ENCODE measurements around the gene PXN.
A peak's percentile ranks its signal among the peaks of the same experiment; 100 is the strongest.
"Not testable (repeated sequence)": the region's sequence is repeated elsewhere in the genome, so short reads cannot be mapped to it uniquely, and the experiment has no call there.

The PXN gene

DNA sequence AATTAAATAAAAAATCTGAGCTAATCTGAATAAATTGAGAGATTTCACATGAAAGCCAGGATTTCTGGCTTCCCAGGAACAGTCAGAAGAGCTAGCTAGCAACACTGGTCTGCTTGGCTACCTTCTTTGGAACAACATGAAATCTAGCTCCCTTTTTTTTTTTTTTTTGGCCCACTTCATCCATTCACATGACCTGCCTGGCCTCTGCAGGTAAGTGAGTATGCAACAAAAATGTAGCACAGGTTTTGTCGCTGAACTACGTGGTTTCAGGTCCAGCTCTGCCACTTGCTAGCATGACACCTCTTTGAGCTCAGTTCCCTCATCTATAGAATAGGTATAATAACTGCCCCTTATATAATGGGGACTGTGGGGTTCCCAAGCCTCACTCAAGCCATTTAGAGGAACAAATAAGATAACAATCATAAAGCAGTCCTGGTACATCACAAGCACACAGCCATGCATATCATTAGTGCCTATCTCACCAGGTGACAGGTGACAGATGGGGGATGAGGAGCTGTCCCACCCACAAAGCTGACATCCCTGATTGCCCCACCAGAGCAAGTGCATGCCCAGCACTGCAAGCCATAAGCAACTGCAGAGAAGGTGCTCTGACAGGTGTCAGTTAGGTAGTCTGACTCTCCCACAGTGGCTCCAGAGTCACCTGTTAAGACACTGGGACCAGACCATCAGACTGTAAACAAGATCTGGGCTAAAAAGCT is 25.6 kb downstream of the PXN start:
- 98 to 100% methylated on average over 2 of the region's 2 CpGs for WGBS, 2 experiments

DNA sequence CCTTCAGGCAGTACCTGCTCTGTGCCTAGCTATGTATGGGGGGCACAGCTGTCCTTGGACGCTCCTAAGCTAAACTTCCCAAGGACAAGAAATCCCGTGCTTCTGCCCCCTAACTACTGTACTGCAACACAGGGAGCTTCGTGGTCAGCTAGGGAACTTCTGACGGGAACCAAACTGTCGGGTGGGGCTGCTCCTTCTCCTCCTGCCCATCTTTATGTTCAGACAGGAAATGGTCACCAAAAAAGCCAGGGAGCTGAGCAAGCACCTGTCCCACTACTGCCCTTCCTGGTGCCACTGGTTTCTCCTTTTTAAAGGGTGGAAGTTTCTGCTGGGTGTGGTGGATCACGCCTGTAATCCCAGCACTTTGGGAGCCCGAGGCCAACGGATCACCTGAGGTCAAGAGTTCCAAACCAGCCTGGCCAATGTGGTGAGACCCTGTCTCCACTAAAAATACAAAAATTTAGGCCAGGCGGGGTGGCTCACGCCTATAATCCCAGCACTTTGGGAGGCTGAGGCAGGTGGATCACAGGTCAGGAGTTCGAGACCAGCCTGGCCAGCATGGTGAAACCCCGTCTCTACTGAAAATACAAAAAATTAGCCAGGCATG is 26.6 kb downstream of the PXN start:
- WGBS, 2 experiments: 89 to 93% methylated on average over 12 of the region's 12 CpGs
- no peaks in the 10 kb centered on the region for H3K27me3 ChIP-seq (ENCODE audit: control insufficient read depth, insufficient read depth, low read length, poor library complexity, severe bottlenecking)
- H3K9me3 ChIP-seq (ENCODE audit: control insufficient read depth, low read length): no peaks in the 10 kb centered on the region
- peaks cover 12% of the 10 kb centered on the region for H3K4me1 ChIP-seq (ENCODE audit: control insufficient read depth, insufficient read depth, low read length)
- no peaks in the 10 kb centered on the region for H3K36me3 ChIP-seq (ENCODE audit: control insufficient read depth, insufficient read depth, low read length)
- H3K27ac ChIP-seq (ENCODE audit: insufficient read depth, low read depth, low read length, poor library complexity, severe bottlenecking): no peak overlapping the region
- H3K4me3 ChIP-seq (ENCODE audit: insufficient read depth, low read depth, low read length): no peak overlapping the region

More for the DNA sequence above, 25.6 kb downstream of the PXN start:
- Histone ChIP-seq H3K4me3 (ENCODE audit: insufficient read depth, low read depth, low read length) (no peak overlapping the region), H3K9me3 (ENCODE audit: control insufficient read depth, low read length) (no peaks in the 10 kb centered on the region), H3K27me3 (ENCODE audit: control insufficient read depth, insufficient read depth, low read length, poor library complexity, severe bottlenecking) (no peaks in the 10 kb centered on the region), H3K36me3 (ENCODE audit: control insufficient read depth, insufficient read depth, low read length) (no peaks in the 10 kb centered on the region), H3K27ac (ENCODE audit: insufficient read depth, low read depth, low read length, poor library complexity, severe bottlenecking) (no peak overlapping the region), H3K4me1 (ENCODE audit: control insufficient read depth, insufficient read depth, low read length) (peaks cover 7% of the 10 kb centered on the region)

DNA sequence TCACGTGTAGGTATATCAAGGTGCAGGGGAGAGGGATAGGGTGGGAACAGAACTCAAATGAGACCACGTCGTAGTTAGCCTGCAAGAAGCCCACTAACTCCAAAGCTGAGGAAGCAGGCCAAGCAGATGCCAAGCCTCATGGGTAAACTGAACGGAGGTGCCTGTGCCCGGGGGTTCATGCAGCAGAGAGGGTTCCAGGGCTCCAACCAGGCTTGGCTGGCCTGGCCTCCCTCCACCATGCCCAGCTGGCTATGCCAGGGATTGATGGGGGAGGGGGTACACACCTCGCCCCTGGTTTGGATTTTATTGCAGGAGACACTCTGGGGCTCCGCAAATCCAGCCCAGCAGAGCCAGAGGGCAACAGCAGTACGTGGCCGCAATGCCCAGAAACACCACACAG is 27.3 kb downstream of the PXN start:
- no peaks in the 10 kb centered on the region for H3K36me3 ChIP-seq (ENCODE audit: control insufficient read depth, insufficient read depth, low read length)
- no peak overlapping the region for H3K4me3 ChIP-seq (ENCODE audit: insufficient read depth, low read depth, low read length)
- H3K27me3 ChIP-seq (ENCODE audit: control insufficient read depth, insufficient read depth, low read length, poor library complexity, severe bottlenecking): no peaks in the 10 kb centered on the region
- no peak overlapping the region for H3K27ac ChIP-seq (ENCODE audit: insufficient read depth, low read depth, low read length, poor library complexity, severe bottlenecking)
- peaks cover 12% of the 10 kb centered on the region for H3K4me1 ChIP-seq (ENCODE audit: control insufficient read depth, insufficient read depth, low read length)
- WGBS, 2 experiments: 90 to 93% methylated on average over 9 of the region's 9 CpGs
- H3K9me3 ChIP-seq (ENCODE audit: control insufficient read depth, low read length): no peaks in the 10 kb centered on the region

DNA sequence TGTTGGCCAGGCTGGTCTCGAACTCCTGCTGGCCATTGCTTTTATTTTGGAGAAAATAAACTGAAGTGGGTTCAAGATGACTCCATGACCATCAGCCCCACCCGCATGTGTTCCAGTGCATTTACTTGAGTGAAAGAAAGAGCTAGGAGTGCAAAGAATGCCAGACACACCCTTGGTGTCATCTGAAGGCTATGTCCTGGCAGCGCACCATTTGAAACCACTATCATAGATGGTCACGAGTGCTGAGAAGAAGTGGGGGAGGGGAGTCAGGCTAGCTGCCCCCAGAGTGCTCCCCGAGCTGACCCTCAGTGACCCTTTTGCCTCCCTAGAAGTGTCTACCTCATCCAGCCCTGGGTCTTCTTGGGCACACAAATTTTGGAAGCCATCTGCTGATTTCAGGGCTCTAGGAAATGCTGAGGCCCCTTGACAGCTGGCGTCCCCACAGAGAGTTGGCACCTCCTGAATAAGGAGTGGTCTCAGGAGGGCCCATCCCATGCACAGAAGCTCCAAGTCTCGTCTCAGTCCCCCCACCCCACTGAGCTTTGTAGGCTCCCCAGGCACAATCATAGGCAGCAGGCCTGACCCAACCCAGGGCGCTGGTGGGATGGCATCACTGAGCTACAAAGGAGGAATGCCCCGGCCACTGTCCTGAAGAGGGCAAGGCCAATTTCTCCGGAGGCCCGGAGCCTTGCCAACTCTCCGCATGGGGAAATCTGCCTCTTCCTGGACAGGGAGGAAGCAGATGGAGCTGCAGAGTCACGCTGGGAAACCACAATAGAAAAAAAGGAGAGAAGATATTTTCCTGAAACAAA is 28.0 kb downstream of the PXN start:
- no peaks in the 10 kb centered on the region for H3K27me3 ChIP-seq (ENCODE audit: control insufficient read depth, insufficient read depth, low read length, poor library complexity, severe bottlenecking)
- H3K4me3 ChIP-seq (ENCODE audit: insufficient read depth, low read depth, low read length): no peak overlapping the region
- WGBS, 2 experiments: 92 to 94% methylated on average over 13 of the region's 13 CpGs
- H3K9me3 ChIP-seq (ENCODE audit: control insufficient read depth, low read length): no peaks in the 10 kb centered on the region
- H3K27ac ChIP-seq (ENCODE audit: insufficient read depth, low read depth, low read length, poor library complexity, severe bottlenecking): no peak overlapping the region
- H3K36me3 ChIP-seq (ENCODE audit: control insufficient read depth, insufficient read depth, low read length): no peaks in the 10 kb centered on the region
- H3K4me1 ChIP-seq (ENCODE audit: control insufficient read depth, insufficient read depth, low read length): peaks cover 17% of the 10 kb centered on the region

DNA sequence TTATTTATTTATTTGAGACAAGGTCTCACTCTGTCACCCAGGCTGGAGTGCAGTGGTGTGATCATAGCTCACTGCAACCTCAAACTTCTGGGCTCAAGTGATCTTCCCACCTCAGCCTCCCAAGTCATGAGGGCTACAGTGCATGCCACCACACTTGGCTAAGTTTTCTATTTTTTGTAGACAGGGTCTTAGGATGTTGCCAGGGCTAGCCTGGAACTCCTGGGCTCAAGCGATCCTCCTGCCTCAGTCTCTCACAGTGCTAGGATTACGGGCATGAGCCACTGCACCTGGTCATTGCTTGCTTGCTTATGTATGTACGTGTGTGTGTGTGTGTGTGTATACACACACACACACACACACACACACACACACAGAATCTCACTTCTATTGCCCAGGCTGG is 28.7 kb downstream of the PXN start:
- peaks cover 24% of the 10 kb centered on the region for H3K4me1 ChIP-seq (ENCODE audit: control insufficient read depth, insufficient read depth, low read length)
- H3K27ac ChIP-seq (ENCODE audit: insufficient read depth, low read depth, low read length, poor library complexity, severe bottlenecking): not testable (repeated sequence)

DNA sequence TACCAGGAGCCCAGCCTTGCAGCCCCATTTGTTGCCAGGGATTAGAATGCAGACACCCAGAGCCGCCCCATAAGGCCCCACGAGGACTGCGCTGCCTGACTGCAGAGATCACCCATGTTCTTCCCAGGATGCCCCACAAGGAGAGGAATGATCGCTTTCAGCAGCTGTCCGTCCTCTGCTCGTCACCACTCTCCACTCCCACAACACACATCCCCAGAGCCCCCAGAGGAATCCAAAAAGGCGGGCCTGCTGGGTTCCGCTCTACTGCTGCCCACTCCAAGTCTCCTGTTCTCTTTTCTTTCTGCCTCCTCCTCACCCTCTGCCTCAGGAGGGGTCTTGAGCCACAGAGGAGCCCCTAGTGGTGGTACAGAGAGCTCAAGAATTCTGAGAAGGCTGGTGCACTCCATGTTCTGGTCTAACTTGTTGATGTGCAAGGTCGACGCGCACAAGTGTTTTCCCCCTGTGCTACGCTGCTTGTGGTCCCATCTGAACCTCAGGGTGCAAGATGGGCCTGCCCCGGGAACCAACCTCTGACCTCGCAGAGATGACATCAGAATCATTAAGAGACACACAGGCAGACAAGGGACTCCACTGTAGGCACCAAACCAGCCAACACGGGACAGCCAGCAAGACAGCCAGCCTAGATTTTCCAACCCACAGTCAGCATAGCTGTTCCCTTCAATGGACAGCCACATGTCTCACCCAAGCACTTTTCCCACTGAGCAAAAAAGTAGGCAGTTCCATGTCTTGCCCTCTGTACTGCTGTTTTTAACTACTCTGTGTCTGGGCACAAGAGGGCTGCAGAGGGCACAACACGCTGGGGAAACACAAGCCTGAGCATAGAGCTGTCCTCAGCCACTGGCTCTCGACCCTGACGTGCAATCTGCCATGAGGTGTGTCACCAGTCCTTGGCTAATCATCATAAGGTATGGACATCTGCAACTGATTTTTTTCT is 29.9 kb downstream of the PXN start:
- no peaks in the 10 kb centered on the region for H3K36me3 ChIP-seq (ENCODE audit: control insufficient read depth, insufficient read depth, low read length)
- H3K27ac ChIP-seq (ENCODE audit: insufficient read depth, low read depth, low read length, poor library complexity, severe bottlenecking): no peak overlapping the region
- H3K9me3 ChIP-seq (ENCODE audit: control insufficient read depth, low read length): no peaks in the 10 kb centered on the region
- 86 to 90% methylated on average over 18 of the region's 18 CpGs for WGBS, 2 experiments
- peaks cover 35% of the 10 kb centered on the region for H3K4me1 ChIP-seq (ENCODE audit: control insufficient read depth, insufficient read depth, low read length)
- no peaks in the 10 kb centered on the region for H3K27me3 ChIP-seq (ENCODE audit: control insufficient read depth, insufficient read depth, low read length, poor library complexity, severe bottlenecking)
- no peak overlapping the region for H3K4me3 ChIP-seq (ENCODE audit: insufficient read depth, low read depth, low read length)

More for the DNA sequence above, 28.7 kb downstream of the PXN start:
- H3K9me3 ChIP-seq (ENCODE audit: control insufficient read depth, low read length); H3K27me3 ChIP-seq (ENCODE audit: control insufficient read depth, insufficient read depth, low read length, poor library complexity, severe bottlenecking); H3K36me3 ChIP-seq (ENCODE audit: control insufficient read depth, insufficient read depth, low read length); H3K4me3 ChIP-seq (ENCODE audit: insufficient read depth, low read depth, low read length): not testable (repeated sequence)
- whole genome bisulfite sequencing, 2 experiments: 98 to 100% methylated on average over 2 of the region's 3 CpGs

DNA sequence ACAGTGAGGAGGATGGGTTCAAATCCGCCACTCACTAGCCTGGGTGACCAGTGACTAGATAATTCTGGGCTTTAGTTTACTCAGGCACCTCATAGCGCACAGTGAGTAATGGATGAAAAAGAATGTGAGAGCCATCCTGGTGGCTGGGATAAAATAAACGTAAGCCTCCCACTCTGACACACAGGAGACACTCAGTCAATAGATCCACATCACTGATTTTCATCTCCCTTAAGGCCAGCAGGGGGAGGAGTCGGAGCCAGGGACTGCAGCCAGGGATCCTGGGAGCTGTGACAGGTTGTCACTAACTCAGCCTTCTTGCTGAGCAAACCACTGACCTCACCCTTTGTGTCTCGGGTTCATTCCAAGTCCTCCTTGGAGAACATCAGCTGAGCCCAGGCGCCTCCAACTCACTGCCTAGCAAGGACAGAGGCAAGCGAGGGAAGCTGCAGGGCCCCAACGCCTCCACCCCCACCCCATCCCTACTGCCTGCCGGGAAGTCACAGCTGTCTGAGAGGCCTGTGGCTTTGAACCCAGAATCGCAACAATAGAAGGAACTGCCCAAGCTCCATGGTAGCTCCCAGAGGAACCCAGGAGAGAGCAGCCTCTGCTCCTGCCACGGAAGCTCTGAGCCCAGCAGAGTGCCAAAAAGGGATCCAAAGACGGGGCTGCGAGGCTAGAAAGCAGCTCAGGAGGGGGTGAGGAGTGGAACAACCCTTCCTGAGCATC is 30.7 kb downstream of the PXN start:
- peaks cover 44% of the 10 kb centered on the region for H3K4me1 ChIP-seq (ENCODE audit: control insufficient read depth, insufficient read depth, low read length)
- H3K27me3 ChIP-seq (ENCODE audit: control insufficient read depth, insufficient read depth, low read length, poor library complexity, severe bottlenecking): no peaks in the 10 kb centered on the region
- WGBS, 2 experiments: 49 to 55% methylated on average over 13 of the region's 13 CpGs
- no peak overlapping the region for H3K4me3 ChIP-seq (ENCODE audit: insufficient read depth, low read depth, low read length)
- H3K36me3 ChIP-seq (ENCODE audit: control insufficient read depth, insufficient read depth, low read length): no peaks in the 10 kb centered on the region
- H3K27ac ChIP-seq (ENCODE audit: insufficient read depth, low read depth, low read length, poor library complexity, severe bottlenecking): peak overlapping the region; percentile 71
- H3K9me3 ChIP-seq (ENCODE audit: control insufficient read depth, low read length): no peaks in the 10 kb centered on the region

DNA sequence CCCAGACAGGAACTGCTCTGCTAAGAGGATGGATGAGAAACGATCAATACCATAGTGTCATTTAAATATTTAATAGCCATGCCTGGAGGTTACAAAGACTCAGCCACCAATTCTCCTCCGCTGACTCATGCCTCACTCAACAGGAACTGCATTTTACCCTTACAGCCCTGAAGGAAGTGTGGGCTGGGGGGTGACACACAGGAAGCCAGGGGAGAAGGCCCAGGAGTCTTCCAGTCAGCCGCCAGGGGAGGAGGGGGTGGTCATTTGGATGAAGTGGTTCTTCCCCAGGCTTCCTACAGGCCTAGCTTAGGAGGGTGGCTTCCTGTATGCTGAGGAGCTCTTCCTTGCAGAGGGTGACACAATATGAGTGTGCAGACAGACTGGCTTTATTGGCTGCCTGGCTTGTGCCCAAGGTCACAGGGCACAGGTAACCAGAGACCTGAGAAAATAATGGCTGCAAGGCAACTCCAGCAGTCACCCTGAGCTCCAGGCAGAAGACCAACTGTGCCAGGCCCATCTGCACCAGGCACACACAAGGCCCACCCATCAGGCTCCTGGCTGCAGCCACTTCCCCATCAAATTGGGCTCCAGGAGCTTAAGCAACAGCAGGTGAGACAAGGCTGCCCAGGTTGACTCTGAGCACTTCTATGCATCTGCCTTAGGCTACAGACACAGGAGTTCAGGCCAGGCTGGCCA is 34.1 kb downstream of the PXN start:
- H3K36me3 ChIP-seq (ENCODE audit: control insufficient read depth, insufficient read depth, low read length): no peaks in the 10 kb centered on the region
- peaks cover 68% of the 10 kb centered on the region for H3K4me1 ChIP-seq (ENCODE audit: control insufficient read depth, insufficient read depth, low read length)
- peak overlapping the region; percentile 86 for H3K27ac ChIP-seq (ENCODE audit: insufficient read depth, low read depth, low read length, poor library complexity, severe bottlenecking)
- H3K27me3 ChIP-seq (ENCODE audit: control insufficient read depth, insufficient read depth, low read length, poor library complexity, severe bottlenecking): no peaks in the 10 kb centered on the region
- no peaks in the 10 kb centered on the region for H3K9me3 ChIP-seq (ENCODE audit: control insufficient read depth, low read length)
- peak overlapping the region; percentile 5 for H3K4me3 ChIP-seq (ENCODE audit: insufficient read depth, low read depth, low read length)
- 50 to 60% methylated on average over 3 of the region's 3 CpGs for WGBS, 2 experiments

DNA sequence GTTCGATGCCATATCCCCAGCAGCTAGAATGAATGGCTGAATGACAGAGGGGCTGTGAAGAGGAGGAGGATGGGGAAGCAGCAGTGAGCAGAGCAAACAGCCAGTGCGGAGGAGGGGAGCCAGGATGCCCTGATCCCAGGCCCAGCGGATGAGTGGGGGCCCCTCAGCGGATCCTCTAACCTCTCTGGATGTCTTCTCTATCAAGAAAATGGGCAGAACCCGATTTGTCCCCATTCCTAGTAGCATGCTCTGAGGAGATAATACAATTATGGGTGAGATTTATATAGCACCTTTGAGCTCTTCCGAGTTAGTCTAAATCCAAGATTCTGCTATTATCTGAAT is 34.6 kb downstream of the PXN start:
- 20 to 31% methylated on average over 6 of the region's 6 CpGs for WGBS, 2 experiments
- Histone ChIP-seq H3K9me3 (ENCODE audit: control insufficient read depth, low read length) (no peaks in the 10 kb centered on the region), H3K36me3 (ENCODE audit: control insufficient read depth, insufficient read depth, low read length) (no peaks in the 10 kb centered on the region), H3K4me1 (ENCODE audit: control insufficient read depth, insufficient read depth, low read length) (peaks cover 69% of the 10 kb centered on the region), H3K27ac (ENCODE audit: insufficient read depth, low read depth, low read length, poor library complexity, severe bottlenecking) (peak overlapping the region; percentile 86), H3K27me3 (ENCODE audit: control insufficient read depth, insufficient read depth, low read length, poor library complexity, severe bottlenecking) (no peaks in the 10 kb centered on the region), H3K4me3 (ENCODE audit: insufficient read depth, low read depth, low read length) (peak overlapping the region; percentile 5)

Data from ectodermal cell (in vitro differentiated cells).